HepG2 (cell line): ENCODE measurements around the gene ALG14. TPM values are rescaled to one million over a fixed set of nuclear protein-coding genes. Genes with fewer than 3 reads are reported as not detected.

Experiments used
- ATAC-seq: fragments of 200-7000 bp; cut with Tn5 transposase; 3 replicates; pipeline ENCODE4 v1.9.1; 2020; ENCODE audit warnings: mild to moderate bottlenecking, moderate library complexity
- Bru-seq: library from RNA; stranded (reverse); fragments of 400-500 nt; gene quantifications from one replicate; lab custom pipeline; 2021; lab: Mats Ljungman, UMichigan
- BruChase-seq, 2 experiments: library from RNA; stranded (reverse); fragments of 400-500 nt; gene quantifications; one replicate each; lab custom pipeline; 2021; lab: Mats Ljungman, UMichigan
- BruUV-seq: library from RNA; stranded (reverse); fragments of 400-500 nt; replicated peaks from 2 replicates; lab custom pipeline; 2021; lab: Mats Ljungman, UMichigan
- CTCF ChIA-PET: fragments of 300-600 bp; formaldehyde crosslinking; extraction: SDS; loops from one replicate; lab custom pipeline; 2021; ENCODE audit warnings: low total read pairs, inconsistent platforms, low intra/inter-chr PET ratio; lab: Yijun Ruan, JAX
- POLR2A ChIA-PET: fragments of 350-600 bp; sonication (Branson Sonifier 250); formaldehyde crosslinking; loops from one replicate; lab custom pipeline; 2020; ENCODE audit warnings: antibody characterized with exemption, inconsistent platforms; lab: Yijun Ruan, JAX
- DNase-seq: peaks from one replicate; pipeline ENCODE4 v3.0.0-alpha.2; 2015; ENCODE audit warnings: low spot score
- FAIRE-seq: peaks from 3 replicates; lab custom pipeline; 2011; peaks lifted over from hg19 to GRCh38; lab: Jason Lieb, UNC
- H2AFZ ChIP-seq: one replicate; pipeline ENCODE4 v1.6.1; 2011; ENCODE audit warnings: low read length, inconsistent platforms
- H3K27ac ChIP-seq: fragments of 300-600 bp; 3 replicates; pipeline ENCODE4 v1.8.0; 2011; ENCODE audit warnings: mixed run types, mild to moderate bottlenecking, mixed read lengths, low read length, inconsistent platforms; ENCODE audit not compliant: insufficient read depth; ENCODE audit errors: extremely low read length
- H3K27me3 ChIP-seq, 2 experiments: fragments of 200-600 bp in 1 of 2; 2 replicates in 1 of 2; 3 replicates in 1 of 2; pipeline versions ENCODE4 v1.6.0 to v1.8.0; 2011; ENCODE audit warnings: low read length in 2 of 2, mild to moderate bottlenecking in 2 of 2, moderate library complexity in 2 of 2, inconsistent platforms in 1 of 2; ENCODE audit not compliant: insufficient read depth in 2 of 2, control insufficient read depth in 1 of 2
- H3K36me3 ChIP-seq, 2 experiments: fragments of 200-600 bp in 1 of 2; replicated peaks in 1 of 2; 2 replicates in 1 of 2; 3 replicates in 1 of 2; pipeline versions ENCODE4 v1.5.1 to v1.8.0; 2011; ENCODE audit warnings: low read length in 2 of 2, inconsistent platforms in 1 of 2; ENCODE audit not compliant: insufficient read depth in 2 of 2, control insufficient read depth in 1 of 2
- H3K4me1 ChIP-seq: 2 replicates; pipeline ENCODE4 v1.5.1; 2012; ENCODE audit warnings: low read length, inconsistent platforms; ENCODE audit not compliant: insufficient read depth
- H3K4me2 ChIP-seq: 2 replicates; pipeline ENCODE4 v1.6.0; 2011; ENCODE audit warnings: low read depth, low read length, inconsistent platforms
- H3K4me3 ChIP-seq, 3 experiments: fragments of 200-600 bp in 1 of 3; sonication (generic), shearing (Covaris generic) in 1 of 3; replicated peaks in 1 of 3; 2 replicates each; pipeline ENCODE4 v1.5.1; 2011 to 2016; ENCODE audit warnings: low read length in 3 of 3, inconsistent platforms in 2 of 3, low read depth in 2 of 3, mild to moderate bottlenecking in 2 of 3, control low read depth in 1 of 3, mixed read lengths in 1 of 3; ENCODE audit not compliant: insufficient read depth in 1 of 3
- H3K79me2 ChIP-seq: one replicate; pipeline ENCODE4 v1.6.1; 2011; ENCODE audit warnings: low read length, inconsistent platforms; ENCODE audit not compliant: insufficient read depth
- H3K9ac ChIP-seq: 2 replicates; pipeline ENCODE4 v1.6.0; 2011; ENCODE audit warnings: mild to moderate bottlenecking, low read depth, low read length, inconsistent platforms; ENCODE audit not compliant: insufficient read depth
- H3K9me3 ChIP-seq: 2 replicates; pipeline ENCODE4 v1.5.1; 2012; ENCODE audit warnings: mild to moderate bottlenecking, low read length
- H4K20me1 ChIP-seq: 2 replicates; pipeline ENCODE4 v1.6.0; 2011; ENCODE audit warnings: inconsistent platforms, mild to moderate bottlenecking, low read length, moderate library complexity; ENCODE audit not compliant: insufficient read depth
- ARHGAP35 ChIP-seq: sonication (generic); formaldehyde crosslinking; IDR thresholded peaks from 2 replicates; pipeline ENCODE4 v1.9.0; 2022; ENCODE audit warnings: mild to moderate bottlenecking, inconsistent platforms, moderate library complexity, missing genetic modification reagents, borderline replicate concordance
- SNRNP70 ChIP-seq: fragments of 200-400 bp; formaldehyde crosslinking; IDR thresholded peaks from 2 replicates; pipeline ENCODE4 v1.6.1; 2017; ENCODE audit warnings: mild to moderate bottlenecking, low read depth, low read length, moderate library complexity
- U2AF1 ChIP-seq: fragments of 200-400 bp; formaldehyde crosslinking; optimal IDR thresholded peaks from 2 replicates; pipeline ENCODE3; 2017; ENCODE audit warnings: mild to moderate bottlenecking, low read depth, low read length
- YY1 ChIP-seq: IDR thresholded peaks from 2 replicates; pipeline ENCODE4 v1.6.1; 2011; ENCODE audit warnings: low read length, low read depth, moderate library complexity, mild to moderate bottlenecking; ENCODE audit not compliant: insufficient read depth, insufficient replicate concordance
- ZBTB7A ChIP-seq: sonication (generic); formaldehyde crosslinking; IDR thresholded peaks from 2 replicates; pipeline ENCODE4 v1.8.0; 2022; ENCODE audit warnings: mild to moderate bottlenecking, missing genetic modification reagents
- ZFP36L1 ChIP-seq: sonication (generic); formaldehyde crosslinking; IDR thresholded peaks from 2 replicates; pipeline ENCODE4 v1.8.0; 2022; ENCODE audit warnings: mild to moderate bottlenecking, missing genetic modification reagents, moderate library complexity
- ZNF17 ChIP-seq: sonication (generic); formaldehyde crosslinking; IDR thresholded peaks from 2 replicates; pipeline ENCODE4 v1.5.0; 2020; ENCODE audit warnings: mild to moderate bottlenecking, missing genetic modification reagents
- ZNF264 ChIP-seq: sonication (generic); formaldehyde crosslinking; IDR thresholded peaks from 2 replicates; pipeline ENCODE4 v1.4.0; 2020; ENCODE audit warnings: missing genetic modification reagents
- ZNF282 ChIP-seq: fragments of 450-650 bp; IDR thresholded peaks from 2 replicates; pipeline ENCODE4 v1.6.1; 2018; ENCODE audit not compliant: partially characterized antibody
- ZNF616 ChIP-seq: sonication (generic); formaldehyde crosslinking; IDR thresholded peaks from 2 replicates; pipeline ENCODE4 v1.5.0; 2020; ENCODE audit warnings: low read depth, mild to moderate bottlenecking, missing genetic modification reagents
- ZNF772 ChIP-seq: sonication (generic); formaldehyde crosslinking; IDR thresholded peaks from 2 replicates; pipeline ENCODE4 v1.5.0; 2020; ENCODE audit warnings: mild to moderate bottlenecking, missing genetic modification reagents
- ZSCAN29 ChIP-seq: sonication (generic); formaldehyde crosslinking; conservative IDR thresholded peaks from 2 replicates; pipeline ENCODE4 v1.4.0; 2020; ENCODE audit warnings: mild to moderate bottlenecking, missing genetic modification reagents
- WGBS: methylation state at CpG from one replicate; pipeline ENCODE4 v1.1.6; 2017; ENCODE audit warnings: low lambda C conversion rate; 5-methylcytosine and 5-hydroxymethylcytosine counted together
- in situ Hi-C: cut with HindIII; loops from 2 replicates; pipeline ENCODE4 v1.10.0; 2017; ENCODE audit warnings: low pct_unique_long_range_greater_than_20kb; ENCODE audit not compliant: extremely low pct_ligation_motif_present
- intact Hi-C: fragments of 100-400 bp; cut with micrococcal nuclease; formaldehyde crosslinking; loops from one replicate; pipeline ENCODE4 v1.10.0; 2022; ENCODE audit not compliant: unreplicated experiment
- long read RNA-seq, 2 experiments: library from RNA in 1 of 2; library from polyadenylated mRNA in 1 of 2; stranded (forward) in 1 of 2; unstranded in 1 of 2; transcript quantifications; one replicate each; pipeline ENCODE4 v2.0.0, GENCODE V29; 2019 to 2022
- polyA minus RNA-seq, 3 experiments: library from RNA; depleted of rRNA, polyadenylated mRNA; stranded (reverse); fragments of >200 nt; gene quantifications; 2 replicates each; pipeline ENCODE4 v1.2.3, GENCODE V29; 2011; ENCODE audit warnings: low replicate concordance in 1 of 3
- polyA plus RNA-seq, 8 experiments: library from polyadenylated mRNA; depleted of rRNA in 3 of 8; stranded (reverse) in 7 of 8; unstranded in 1 of 8; fragments of >200 nt; fragmentation: Illumina TruSeq in 4 of 8; extraction: Trizol in 4 of 8; gene quantifications; 2 replicates each; pipeline versions ENCODE4 v1.2.1 to v1.2.3, GENCODE V29; 2011 to 2016; ENCODE audit warnings: low read depth in 4 of 8, missing spikeins in 1 of 8, mixed read lengths in 1 of 8; ENCODE audit not compliant: insufficient read depth in 1 of 8
- total RNA-seq, 5 experiments: library from RNA; depleted of rRNA; stranded (reverse); fragments of >200 nt; fragmentation: Illumina TruSeq; extraction: Trizol; gene quantifications; 2 replicates each; pipeline ENCODE4 v1.2.3, GENCODE V29; 2016; ENCODE audit warnings: low read depth in 1 of 5
- TF ChIP-seq, protein P1 (sequence below): sonication (generic); formaldehyde crosslinking; IDR thresholded peaks from 2 replicates; pipeline ENCODE4 v1.5.0; 2020; ENCODE audit warnings: mild to moderate bottlenecking, missing genetic modification reagents, moderate library complexity
- TF ChIP-seq, protein P2 (sequence below): sonication (generic); formaldehyde crosslinking; IDR thresholded peaks from 2 replicates; pipeline ENCODE4 v1.5.0; 2020; ENCODE audit warnings: missing genetic modification reagents, mild to moderate bottlenecking, borderline replicate concordance

Gene ALG14, protein sequence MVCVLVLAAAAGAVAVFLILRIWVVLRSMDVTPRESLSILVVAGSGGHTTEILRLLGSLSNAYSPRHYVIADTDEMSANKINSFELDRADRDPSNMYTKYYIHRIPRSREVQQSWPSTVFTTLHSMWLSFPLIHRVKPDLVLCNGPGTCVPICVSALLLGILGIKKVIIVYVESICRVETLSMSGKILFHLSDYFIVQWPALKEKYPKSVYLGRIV
- total RNA-seq (2016; rRNA removed; fragmentation: Illumina TruSeq; extraction: Trizol) (6.1 and 12.7 TPM in 2 replicates), polyA plus RNA-seq (2011; rRNA removed) (4.5 and 5.5 TPM in 2 replicates), polyA minus RNA-seq (2011; rRNA and poly(A)+ RNA removed; ENCODE audit: low replicate concordance) (13.9 and 20.9 TPM in 2 replicates), Bru-seq, nascent RNA (percentile 57 among the genes with signal in this experiment), BruChase-seq, experiment 1, labeled RNA remaining after a 6-hour chase (percentile 51 among the genes with signal in this experiment), BruChase-seq, experiment 2, labeled RNA remaining after a 2-hour chase (percentile 51 among the genes with signal in this experiment)
- total RNA-seq (2016; cell fraction: cytosol; rRNA removed; fragmentation: Illumina TruSeq; extraction: Trizol; ENCODE audit: low read depth) = 2.6 and 6.2 TPM in 2 replicates
- 7.8 and 11.4 TPM in 2 replicates for total RNA-seq (2016; cell fraction: insoluble cytoplasmic fraction; rRNA removed; fragmentation: Illumina TruSeq; extraction: Trizol)
- total RNA-seq (2016; cell fraction: membrane; rRNA removed; fragmentation: Illumina TruSeq; extraction: Trizol) = 4.5 and 4.8 TPM in 2 replicates
- total RNA-seq (2016; cell fraction: nucleus; rRNA removed; fragmentation: Illumina TruSeq; extraction: Trizol) = 5.6 and 13.0 TPM in 2 replicates
- polyA plus RNA-seq (2011; cell fraction: cytosol; rRNA removed) = 1.9 and 2.6 TPM in 2 replicates
- polyA plus RNA-seq (2011; cell fraction: nucleus; rRNA removed) = 1.2 and 2.2 TPM in 2 replicates
- 3.5 and 6.1 TPM in 2 replicates for polyA plus RNA-seq (2012)
- polyA plus RNA-seq (2016; cell fraction: cytosol; fragmentation: Illumina TruSeq; extraction: Trizol; ENCODE audit: low read depth) = 3.2 and 3.5 TPM in 2 replicates
- polyA plus RNA-seq (2016; cell fraction: insoluble cytoplasmic fraction; fragmentation: Illumina TruSeq; extraction: Trizol; ENCODE audit: low read depth) = 7.9 and 10.9 TPM in 2 replicates
- 4.2 and 7.1 TPM in 2 replicates for polyA plus RNA-seq (2016; cell fraction: membrane; fragmentation: Illumina TruSeq; extraction: Trizol; ENCODE audit: low read depth)
- 10.4 and 11.9 TPM in 2 replicates for polyA plus RNA-seq (2016; cell fraction: nucleus; fragmentation: Illumina TruSeq; extraction: Trizol; ENCODE audit: insufficient read depth, low read depth)
- 0.62 and 3.3 TPM in 2 replicates for polyA minus RNA-seq (2011; cell fraction: cytosol; rRNA and poly(A)+ RNA removed)
- 4.2 and 5.0 TPM in 2 replicates for polyA minus RNA-seq (2011; cell fraction: nucleus; rRNA and poly(A)+ RNA removed)
- long read RNA-seq, experiment 1, full-length matches to known transcripts = 22 of 29 reads
- long read RNA-seq, experiment 1, partial matches to known transcripts = 0 of 29 reads
- long read RNA-seq, experiment 1, other reads (novel, unspliced or antisense) = 7 of 29 reads
- long read RNA-seq, experiment 2, full-length matches to known transcripts = 26 of 29 reads
- long read RNA-seq, experiment 2, partial matches to known transcripts = 1 of 29 reads
- long read RNA-seq, experiment 2, other reads (novel, unspliced or antisense) = 2 of 29 reads

DNA sequence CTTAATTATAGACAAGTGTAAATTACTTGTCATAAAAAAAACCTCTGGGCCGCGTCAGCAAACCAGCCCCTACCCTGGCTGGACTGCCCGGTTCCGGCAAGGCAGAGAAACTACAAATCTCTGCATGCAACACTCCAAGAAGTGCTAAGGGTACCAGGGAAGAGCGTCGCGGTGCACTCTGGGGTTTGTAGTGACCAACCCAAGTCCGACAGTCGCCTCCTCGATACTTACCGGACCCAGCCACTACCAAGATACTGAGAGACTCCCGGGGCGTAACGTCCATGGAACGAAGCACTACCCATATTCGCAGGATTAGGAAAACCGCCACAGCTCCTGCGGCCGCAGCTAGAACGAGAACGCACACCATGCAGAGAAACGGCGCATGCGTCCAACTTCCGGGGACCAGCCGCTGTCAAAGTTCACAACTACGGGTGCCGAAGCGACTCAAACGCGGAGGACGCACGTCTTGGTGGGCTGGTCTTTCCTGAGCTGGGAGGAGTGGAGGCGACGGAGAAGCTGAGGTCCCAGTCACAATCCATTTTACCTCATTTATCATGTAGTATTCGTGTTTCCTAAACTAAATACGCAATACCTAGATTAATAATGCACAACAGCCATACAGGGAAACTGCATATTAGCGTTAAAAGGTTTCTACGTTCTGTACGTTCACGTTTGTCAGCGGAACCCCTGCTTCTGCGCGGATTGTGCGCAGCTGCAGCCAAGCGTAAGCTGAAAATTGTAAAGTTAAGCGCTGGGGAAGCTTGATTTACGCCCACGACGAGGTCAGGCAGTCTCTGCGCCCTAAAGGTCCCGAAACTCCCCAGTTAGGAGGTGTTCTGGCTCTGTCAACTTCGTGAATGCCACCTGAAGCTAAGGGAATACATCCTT, at the start of gene ALG14:
ALG14 (minus strand) TSS at position 420 of the 888 bp plus-strand sequence; CDS start at position 367, 53 bp downstream.
- Histone ChIP-seq H3K4me2 (peak within 1 kb of the TSS; percentile 97), H3K4me1 (peaks cover 66% of the 10 kb centered on the region), H3K9ac (peak within 1 kb of the TSS; percentile 77), H3K36me3 (no peaks in the 10 kb centered on the region), H4K20me1 (no peaks in the 10 kb centered on the region), H3K27me3 (no peaks in the 10 kb centered on the region), H2AFZ (peak within 1 kb of the TSS; percentile 91), H3K9me3 (no peaks in the 10 kb centered on the region), H3K27ac (peak within 1 kb of the TSS; percentile 80), H3K4me3 (peak within 1 kb of the TSS; percentile 90 to 96 (median 93)), H3K79me2 (peaks cover 6% of the 10 kb centered on the region)
- in situ Hi-C loops (loop anchor here (10.0 kb wide), 1 partner anchor 52 kb away; no protein-coding TSS in a partner anchor), intact Hi-C loops (loop anchor here (1.0 kb wide), 1 partner anchor 161 kb away; no protein-coding TSS in a partner anchor)
- TSS peak; percentile 78 for BruUV-seq
- peak; percentile 87 for FAIRE-seq
- ChIA-PET POLR2A (interaction anchor here (0.8 to 3.9 kb wide), 12 partner anchors 9 to 161 kb away, joined by 3 to 36 read pairs (median 6); partner anchors contain the start of genes RWDD3 and TLCD4), CTCF (no interaction called here)
- ATAC-seq = peak; percentile 95
- WGBS = under 1% methylated on average over 50 of the region's 53 CpGs
- DNase-seq = peak; percentile 91
- TF ChIP-seq ZBTB7A (CRISPR knock-in tag) (no peak), SNRNP70 (no peak), ZNF264 (peak; percentile 34; the same call in 1 of the 2 replicates), ZSCAN29 (0 out of 2 replicates have a peak, but pooled peaks have one; percentile 76), ZNF616 (CRISPR knock-in tag) (peak; percentile 88; the same call in 1 of the 2 replicates), ZNF282 (no peak), ZNF772 (peak; percentile 37; the same call in 1 of the 2 replicates), ARHGAP35 (CRISPR knock-in tag) (no peak), ZFP36L1 (CRISPR knock-in tag) (peak; percentile 36; the same call in 1 of the 2 replicates), U2AF1 (peak; percentile 73), ZNF17 (CRISPR knock-in tag) (no peak), YY1 (peak; percentile 56)
- TF ChIP-seq, protein P1, sequence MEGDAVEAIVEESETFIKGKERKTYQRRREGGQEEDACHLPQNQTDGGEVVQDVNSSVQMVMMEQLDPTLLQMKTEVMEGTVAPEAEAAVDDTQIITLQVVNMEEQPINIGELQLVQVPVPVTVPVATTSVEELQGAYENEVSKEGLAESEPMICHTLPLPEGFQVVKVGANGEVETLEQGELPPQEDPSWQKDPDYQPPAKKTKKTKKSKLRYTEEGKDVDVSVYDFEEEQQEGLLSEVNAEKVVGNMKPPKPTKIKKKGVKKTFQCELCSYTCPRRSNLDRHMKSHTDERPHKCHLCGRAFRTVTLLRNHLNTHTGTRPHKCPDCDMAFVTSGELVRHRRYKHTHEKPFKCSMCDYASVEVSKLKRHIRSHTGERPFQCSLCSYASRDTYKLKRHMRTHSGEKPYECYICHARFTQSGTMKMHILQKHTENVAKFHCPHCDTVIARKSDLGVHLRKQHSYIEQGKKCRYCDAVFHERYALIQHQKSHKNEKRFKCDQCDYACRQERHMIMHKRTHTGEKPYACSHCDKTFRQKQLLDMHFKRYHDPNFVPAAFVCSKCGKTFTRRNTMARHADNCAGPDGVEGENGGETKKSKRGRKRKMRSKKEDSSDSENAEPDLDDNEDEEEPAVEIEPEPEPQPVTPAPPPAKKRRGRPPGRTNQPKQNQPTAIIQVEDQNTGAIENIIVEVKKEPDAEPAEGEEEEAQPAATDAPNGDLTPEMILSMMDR = peak; percentile 19; the same call in 1 of the 2 replicates
- TF ChIP-seq, protein P2, sequence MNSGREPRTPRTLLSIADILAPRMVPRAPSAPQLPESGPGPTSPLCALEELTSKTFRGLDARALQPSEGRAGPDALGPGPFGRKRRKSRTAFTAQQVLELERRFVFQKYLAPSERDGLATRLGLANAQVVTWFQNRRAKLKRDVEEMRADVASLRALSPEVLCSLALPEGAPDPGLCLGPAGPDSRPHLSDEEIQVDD = no peak
